Kidney epithelial cell (primary cell): ENCODE results near the gene SBF1. TPM values are rescaled to one million over a fixed set of nuclear protein-coding genes. Genes with fewer than 3 reads are reported as not detected.

Experiments
- DNase-seq: peaks from one replicate; pipeline ENCODE4 v3.0.0-alpha.2; 2010; ENCODE audit warnings: low read depth
- H3K27me3 ChIP-seq: 2 replicates; pipeline ENCODE4 v1.6.0; 2011; ENCODE audit warnings: low read length; ENCODE audit not compliant: control insufficient read depth, insufficient read depth
- H3K36me3 ChIP-seq: 2 replicates; pipeline ENCODE4 v1.5.1; 2011; ENCODE audit warnings: low read length; ENCODE audit not compliant: control insufficient read depth, insufficient read depth
- H3K4me3 ChIP-seq: 2 replicates; pipeline ENCODE4 v1.5.1; 2011; ENCODE audit warnings: low read depth, mild to moderate bottlenecking, control low read depth, low read length
- total RNA-seq: library from RNA; depleted of rRNA; stranded (reverse); fragments of >200 nt; gene quantifications from 2 replicates; pipeline ENCODE4 v1.2.3, GENCODE V29; 2015
- TF ChIP-seq, protein P1 (sequence below): IDR thresholded peaks from 2 replicates; pipeline ENCODE4 v1.5.1; 2011; ENCODE audit warnings: mild to moderate bottlenecking, moderate library complexity, low read length, control low read depth, inconsistent platforms; ENCODE audit not compliant: insufficient read depth, poor library complexity, severe bottlenecking

Gene SBF1
- total RNA-seq, 1 donor from 2014 or later = 96.6 TPM

DNA sequence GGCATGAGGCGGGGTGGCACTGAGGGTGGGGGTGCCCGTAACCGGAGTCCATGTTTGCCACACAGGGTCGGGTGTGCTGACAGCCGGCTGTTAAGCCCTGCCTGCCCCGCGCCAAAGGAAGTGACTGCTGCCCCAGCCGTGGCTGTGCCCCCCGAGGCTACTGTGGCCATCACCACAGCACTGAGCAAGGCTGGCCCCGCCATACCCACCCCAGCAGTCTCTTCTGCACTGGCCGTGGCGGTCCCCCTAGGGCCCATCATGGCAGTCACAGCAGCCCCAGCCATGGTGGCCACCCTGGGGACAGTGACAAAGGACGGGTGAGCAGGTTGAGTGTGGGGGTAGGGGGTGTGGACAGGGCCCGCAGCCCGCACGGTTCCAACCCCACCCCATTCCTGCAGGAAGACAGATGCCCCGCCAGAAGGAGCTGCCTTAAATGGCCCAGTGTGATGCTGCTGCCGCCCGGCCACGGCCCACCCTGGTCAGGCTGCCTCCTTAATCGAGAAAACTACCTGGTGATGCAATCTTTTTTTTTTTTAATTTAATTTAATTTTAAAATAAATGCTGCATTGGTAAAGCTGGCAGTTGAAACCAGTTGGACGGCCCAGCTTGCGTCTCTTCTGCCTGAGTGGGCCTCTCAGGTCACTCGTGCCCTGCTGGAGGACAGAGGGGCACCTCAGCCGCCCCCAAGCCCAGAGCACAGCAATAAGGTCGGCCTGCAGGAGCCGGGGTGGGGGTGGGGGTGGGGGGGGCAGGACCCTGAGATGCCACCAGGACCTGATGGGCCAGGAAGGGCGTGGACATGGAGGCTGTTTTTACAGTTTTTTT is 30.8 kb downstream of the SBF1 start:
- DNase-seq = no peak
- TF ChIP-seq, protein P1, sequence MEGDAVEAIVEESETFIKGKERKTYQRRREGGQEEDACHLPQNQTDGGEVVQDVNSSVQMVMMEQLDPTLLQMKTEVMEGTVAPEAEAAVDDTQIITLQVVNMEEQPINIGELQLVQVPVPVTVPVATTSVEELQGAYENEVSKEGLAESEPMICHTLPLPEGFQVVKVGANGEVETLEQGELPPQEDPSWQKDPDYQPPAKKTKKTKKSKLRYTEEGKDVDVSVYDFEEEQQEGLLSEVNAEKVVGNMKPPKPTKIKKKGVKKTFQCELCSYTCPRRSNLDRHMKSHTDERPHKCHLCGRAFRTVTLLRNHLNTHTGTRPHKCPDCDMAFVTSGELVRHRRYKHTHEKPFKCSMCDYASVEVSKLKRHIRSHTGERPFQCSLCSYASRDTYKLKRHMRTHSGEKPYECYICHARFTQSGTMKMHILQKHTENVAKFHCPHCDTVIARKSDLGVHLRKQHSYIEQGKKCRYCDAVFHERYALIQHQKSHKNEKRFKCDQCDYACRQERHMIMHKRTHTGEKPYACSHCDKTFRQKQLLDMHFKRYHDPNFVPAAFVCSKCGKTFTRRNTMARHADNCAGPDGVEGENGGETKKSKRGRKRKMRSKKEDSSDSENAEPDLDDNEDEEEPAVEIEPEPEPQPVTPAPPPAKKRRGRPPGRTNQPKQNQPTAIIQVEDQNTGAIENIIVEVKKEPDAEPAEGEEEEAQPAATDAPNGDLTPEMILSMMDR = no peak
- Histone ChIP-seq H3K27me3 (no peaks in the 10 kb centered on the region), H3K4me3 (no peak overlapping the region), H3K36me3 (peaks cover 5% of the 10 kb centered on the region)

DNA sequence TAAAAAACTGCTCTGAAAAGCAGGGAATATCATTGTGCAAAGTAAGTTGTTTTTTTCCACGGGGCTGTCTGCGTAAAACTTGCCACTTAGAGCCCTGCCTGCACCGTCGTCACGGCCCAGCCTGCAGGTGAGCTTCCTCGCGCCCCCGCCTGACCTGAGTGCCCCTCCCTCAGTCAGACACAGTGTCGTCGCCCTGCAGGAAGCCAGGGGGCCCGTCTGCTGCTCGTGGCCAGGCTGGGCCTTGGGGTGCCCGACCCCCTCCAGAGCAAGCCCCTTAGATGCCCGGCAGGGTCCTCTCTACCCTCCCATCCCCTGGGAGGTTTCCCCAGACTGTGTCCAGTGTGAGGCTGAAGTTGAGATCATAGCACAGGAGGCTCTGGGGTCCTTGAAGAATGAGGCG is 31.6 kb downstream of the SBF1 start:
- peaks cover 4% of the 10 kb centered on the region for H3K36me3 ChIP-seq
- TF ChIP-seq, protein P1 = no peak
- H3K27me3 ChIP-seq = no peaks in the 10 kb centered on the region
- no peak for DNase-seq
- no peak overlapping the region for H3K4me3 ChIP-seq

DNA sequence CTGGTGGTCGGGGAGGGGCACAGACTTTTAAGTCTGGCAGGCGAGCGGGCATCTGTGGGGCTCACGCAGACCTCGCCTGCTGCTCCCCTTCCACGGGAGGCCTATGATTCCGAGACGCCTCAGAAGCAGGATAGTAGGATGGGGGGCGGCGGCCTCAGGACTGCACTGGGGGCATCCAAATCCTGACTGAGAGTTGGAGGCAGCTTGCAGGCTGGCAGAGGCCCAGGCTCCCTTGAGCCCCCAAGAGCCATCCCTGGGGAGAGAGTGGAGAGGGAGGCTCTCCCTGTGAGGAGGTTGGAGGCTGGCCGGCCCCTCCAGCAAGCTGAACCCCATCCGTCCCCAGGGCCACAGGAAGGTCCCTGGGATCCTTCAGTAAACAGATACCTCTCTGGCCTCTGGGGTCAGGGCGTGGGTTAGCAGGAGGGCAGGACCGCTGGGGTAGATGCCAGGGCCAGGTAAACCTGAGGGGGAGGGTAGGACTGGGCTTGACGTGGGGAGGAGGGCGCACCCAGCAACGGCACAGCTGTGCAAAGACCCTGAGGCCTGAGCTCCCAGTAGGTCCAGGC is 33.3 kb downstream of the SBF1 start:
- no peak overlapping the region for H3K4me3 ChIP-seq
- peaks cover 3% of the 10 kb centered on the region for H3K36me3 ChIP-seq
- TF ChIP-seq, protein P1 = no peak
- no peaks in the 10 kb centered on the region for H3K27me3 ChIP-seq
- DNase-seq = no peak

DNA sequence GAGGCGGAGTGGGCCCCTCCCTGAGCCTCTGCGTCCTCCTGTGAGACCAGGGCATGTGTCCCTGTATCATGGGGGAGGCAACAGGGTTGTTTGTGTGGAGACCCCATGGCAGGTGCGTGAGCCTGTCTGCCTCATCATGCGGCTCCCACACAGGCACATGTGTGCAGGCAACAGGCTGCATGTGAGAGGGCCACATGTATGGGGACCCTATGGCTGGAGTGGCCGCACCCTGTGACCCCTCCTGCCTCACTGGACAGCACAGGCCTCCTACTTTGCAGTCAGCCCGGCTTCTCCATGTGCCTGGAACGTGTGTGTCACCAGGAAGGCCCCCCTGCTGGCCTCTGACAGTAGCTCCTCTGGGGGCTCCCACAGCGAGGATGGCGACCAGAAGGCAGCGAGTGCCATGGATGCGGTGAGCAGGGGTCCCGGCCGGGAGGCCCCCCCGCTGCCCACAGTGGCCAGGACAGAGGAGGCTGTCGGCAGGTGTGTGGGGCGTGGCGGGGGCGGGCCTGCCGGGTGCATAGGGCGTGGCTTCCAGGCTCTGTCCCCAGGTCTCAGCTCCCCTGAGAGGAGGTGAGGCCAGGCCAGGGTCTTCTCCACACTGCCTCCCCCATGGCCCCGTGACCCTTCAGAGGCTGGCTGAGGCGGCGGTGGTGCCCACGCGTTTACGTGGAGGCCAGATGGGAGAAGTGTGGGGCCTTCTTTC is 34.1 kb downstream of the SBF1 start:
- TF ChIP-seq, protein P1 = no peak
- H3K36me3 ChIP-seq = peaks cover 3% of the 10 kb centered on the region
- no peaks in the 10 kb centered on the region for H3K27me3 ChIP-seq
- DNase-seq = no peak
- no peak overlapping the region for H3K4me3 ChIP-seq

DNA sequence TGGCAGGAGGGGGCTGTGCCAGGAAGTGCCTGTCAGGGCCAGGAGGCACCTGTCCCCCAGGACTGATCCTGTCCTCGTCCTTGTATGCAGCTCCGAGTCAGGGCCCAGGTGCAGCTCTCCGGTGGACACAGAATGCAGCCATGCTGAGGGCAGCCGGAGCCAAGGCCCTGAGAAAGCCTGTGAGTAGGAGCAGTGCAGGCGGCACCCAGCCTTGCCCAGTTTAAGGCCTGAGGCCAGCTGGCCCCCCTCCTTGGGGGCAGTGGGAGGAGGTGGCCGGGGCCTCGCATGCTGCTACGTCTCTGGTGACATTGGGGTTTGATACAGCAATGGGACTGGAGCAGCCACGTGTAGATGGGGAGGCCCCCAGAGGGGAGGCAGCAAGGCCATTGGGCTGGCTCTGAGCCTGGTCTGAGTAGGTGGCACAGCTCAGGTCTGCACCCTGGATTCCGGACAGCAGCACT is 34.9 kb downstream of the SBF1 start:
- no peaks in the 10 kb centered on the region for H3K27me3 ChIP-seq
- H3K36me3 ChIP-seq = peaks cover 3% of the 10 kb centered on the region
- TF ChIP-seq, protein P1 = no peak
- DNase-seq = no peak
- no peak overlapping the region for H3K4me3 ChIP-seq
